ENCODE data around the gene ALPK3.

DNA sequence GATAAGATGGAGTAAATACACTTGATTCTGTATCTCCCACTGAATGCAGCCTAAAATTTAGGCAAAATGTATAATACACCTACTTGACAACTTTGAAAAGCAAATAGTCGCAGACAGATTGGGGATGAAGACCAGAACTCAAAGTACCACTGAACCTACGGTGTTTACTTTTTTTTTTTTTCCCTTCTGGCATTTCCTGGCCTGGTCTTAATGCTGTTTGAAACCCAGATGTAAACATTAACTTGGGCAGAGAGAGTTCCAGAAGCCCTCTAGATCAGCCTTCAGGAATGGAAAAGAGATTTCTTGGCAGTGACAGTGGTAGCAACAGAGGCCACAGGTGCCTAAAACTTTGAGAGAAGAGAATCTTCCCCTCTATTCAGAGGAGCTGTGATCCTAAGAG is 27.8 kb downstream of the ALPK3 start:
- TF ChIP-seq L3MBTL2 (conservative IDR thresholded peaks at IDR 0.05) (no peak), ARNT (IDR thresholded peaks at IDR 0.05) (no peak), FOXK2 (IDR thresholded peaks at IDR 0.05) (no peak), FOXM1 (IDR thresholded peaks at IDR 0.05; ENCODE audit: borderline replicate concordance) (no peak), SUZ12 (IDR thresholded peaks at IDR 0.05) (no peak), SP1 (IDR thresholded peaks at IDR 0.05) (no peak), TARDBP (IDR thresholded peaks at IDR 0.05) (no peak), CTBP1 (IDR thresholded peaks at IDR 0.05; ENCODE audit: borderline replicate concordance) (no peak), FOXA1 (IDR thresholded peaks at IDR 0.05) (no peak)
